Endothelial cell of umbilical vein (primary cell): Measurements from ENCODE around the gene GCLC. TPM values are rescaled to one million over a fixed set of nuclear protein-coding genes. Genes with fewer than 3 reads are reported as not detected.

Source experiments
- BruUV-seq: library from RNA; stranded (reverse); fragments of 400-500 nt; replicated peaks from 2 replicates; lab custom pipeline; 2021; lab: Mats Ljungman, UMichigan
- CTCF ChIA-PET: fragments of 300-600, 350-600 bp; sonication (Branson Sonifier 250); formaldehyde crosslinking; loops from one replicate; lab custom pipeline; 2021; ENCODE audit warnings: antibody characterized with exemption, inconsistent platforms; lab: Charles Lee
- POLR2A ChIA-PET: fragments of 300-600, 350-600 bp; sonication (Branson Sonifier 250); formaldehyde crosslinking; loops from one replicate; lab custom pipeline; 2021; ENCODE audit warnings: antibody characterized with exemption, inconsistent platforms; lab: Charles Lee
- DNase-seq: peaks from one replicate; pipeline ENCODE4 v3.0.0-alpha.2; 2011; ENCODE audit warnings: low read depth, low spot score
- FAIRE-seq: peaks from 2 replicates; lab custom pipeline; 2011; peaks lifted over from hg19 to GRCh38; lab: Jason Lieb, UNC
- H2AFZ ChIP-seq: 2 replicates; pipeline ENCODE4 v1.6.0; 2012; ENCODE audit warnings: low read depth, low read length, control low read depth, inconsistent platforms
- H3K27ac ChIP-seq: 2 replicates; pipeline ENCODE4 v1.5.1; 2011; ENCODE audit warnings: low read depth, mild to moderate bottlenecking, control low read depth, low read length, moderate library complexity; ENCODE audit not compliant: insufficient read depth
- H3K27me3 ChIP-seq, 2 experiments: 2 replicates each; pipeline versions ENCODE4 v1.6.0 to v1.6.1; 2011; ENCODE audit warnings: low read length in 2 of 2, mixed read lengths in 1 of 2; ENCODE audit not compliant: control insufficient read depth in 2 of 2, insufficient read depth in 2 of 2
- H3K36me3 ChIP-seq, 2 experiments: 2 replicates in 1 of 2; 3 replicates in 1 of 2; pipeline ENCODE4 v1.5.1; 2011; ENCODE audit warnings: low read length in 2 of 2, mild to moderate bottlenecking in 1 of 2, moderate library complexity in 1 of 2; ENCODE audit not compliant: control insufficient read depth in 2 of 2, insufficient read depth in 2 of 2; ENCODE audit errors: extremely low read depth in 1 of 2
- H3K4me1 ChIP-seq: 3 replicates; pipeline ENCODE4 v1.5.1; 2011; ENCODE audit warnings: mild to moderate bottlenecking, low read length; ENCODE audit not compliant: control insufficient read depth, insufficient read depth; ENCODE audit errors: extremely low read depth
- H3K4me2 ChIP-seq: 2 replicates; pipeline ENCODE4 v1.6.1; 2011; ENCODE audit warnings: low read length, control low read depth, mixed read lengths; ENCODE audit not compliant: insufficient read depth
- H3K4me3 ChIP-seq, 3 experiments: fragments of 200-600 bp in 1 of 3; sonication (generic), shearing (Covaris generic) in 1 of 3; replicated peaks in 1 of 3; 2 replicates each; pipeline ENCODE4 v1.5.1; 2011 to 2016; ENCODE audit warnings: control low read depth in 3 of 3, low read length in 3 of 3, mild to moderate bottlenecking in 2 of 3, inconsistent platforms in 1 of 3, low read depth in 1 of 3, moderate library complexity in 1 of 3; ENCODE audit not compliant: insufficient read depth in 1 of 3
- H3K79me2 ChIP-seq: 2 replicates; pipeline ENCODE4 v1.6.0; 2012; ENCODE audit warnings: low read length, inconsistent platforms; ENCODE audit not compliant: control insufficient read depth, insufficient read depth
- H3K9ac ChIP-seq: replicated peaks from 2 replicates; pipeline ENCODE3; 2011; ENCODE audit warnings: low read length, control low read depth; ENCODE audit not compliant: insufficient read depth; ENCODE audit errors: extremely low read depth
- H3K9me1 ChIP-seq: replicated peaks from 3 replicates; pipeline ENCODE4 v1.6.0; 2011; ENCODE audit warnings: mild to moderate bottlenecking, low read length; ENCODE audit not compliant: control insufficient read depth, insufficient read depth; ENCODE audit errors: extremely low read depth
- H3K9me3 ChIP-seq: replicated peaks from 2 replicates; pipeline ENCODE4 v1.5.1; 2012; ENCODE audit warnings: low read length, inconsistent platforms; ENCODE audit not compliant: control insufficient read depth, insufficient read depth
- H4K20me1 ChIP-seq: replicated peaks from 2 replicates; pipeline ENCODE3; 2011; ENCODE audit warnings: mild to moderate bottlenecking, low read length; ENCODE audit not compliant: control insufficient read depth, insufficient read depth; ENCODE audit errors: extremely low read depth
- CTCF ChIP-seq, 2 donors: IDR thresholded peaks; 1 replicate in 1 of 2; 2 replicates in 1 of 2; pipeline ENCODE4 v1.5.1; 2011; ENCODE audit warnings: low read length in 2 of 2, mild to moderate bottlenecking in 2 of 2, moderate library complexity in 2 of 2, control low read depth in 1 of 2, inconsistent platforms in 1 of 2, low read depth in 1 of 2; ENCODE audit not compliant: insufficient read depth in 1 of 2; ENCODE audit errors: extremely low read depth in 1 of 2
- EZH2 ChIP-seq: IDR thresholded peaks from 2 replicates; pipeline ENCODE4 v1.6.1; 2012; ENCODE audit warnings: borderline replicate concordance, low read depth, mild to moderate bottlenecking, moderate library complexity, low read length, inconsistent platforms; ENCODE audit not compliant: severe bottlenecking
- FOS ChIP-seq: IDR thresholded peaks from 2 replicates; pipeline ENCODE4 v1.6.1; 2011; ENCODE audit warnings: mild to moderate bottlenecking, low read length, moderate library complexity, borderline replicate concordance; ENCODE audit not compliant: insufficient read depth
- GATA2 ChIP-seq: IDR thresholded peaks from 2 replicates; pipeline ENCODE4 v1.7.0; 2011; ENCODE audit warnings: low read depth, mild to moderate bottlenecking, moderate library complexity, mixed read lengths, low read length; ENCODE audit not compliant: insufficient read length, insufficient read depth
- JUN ChIP-seq: IDR thresholded peaks from 2 replicates; pipeline ENCODE4 v1.6.1; 2011; ENCODE audit warnings: borderline replicate concordance, low read depth; ENCODE audit not compliant: insufficient read length, insufficient read depth
- MAX ChIP-seq: IDR thresholded peaks from 2 replicates; pipeline ENCODE4 v1.6.1; 2011; ENCODE audit not compliant: insufficient read depth, insufficient read length
- MYC ChIP-seq: IDR thresholded peaks from one replicate; pipeline ENCODE4 v1.6.1; 2011; ENCODE audit warnings: mild to moderate bottlenecking, low read depth, low read length
- POLR2A ChIP-seq: IDR thresholded peaks from 2 replicates; pipeline ENCODE4 v1.6.1; 2012; ENCODE audit warnings: low read depth, mild to moderate bottlenecking, control low read depth, low read length
- POLR2AphosphoS5 ChIP-seq: IDR thresholded peaks from 2 replicates; pipeline ENCODE4 v1.6.1; 2012; ENCODE audit warnings: low read depth, mild to moderate bottlenecking, control low read depth, low read length, moderate library complexity; ENCODE audit not compliant: insufficient read depth
- dilution Hi-C: fragments of 300-500 bp; cut with MboI; formaldehyde crosslinking; loops from one replicate; pipeline ENCODE4 v1.15.0; 2019; ENCODE audit warnings: low sequenced_read_pairs; ENCODE audit not compliant: extremely low pct_ligation_motif_present
- intact Hi-C: fragments of 100-400 bp; cut with micrococcal nuclease; formaldehyde crosslinking; loops from one replicate; pipeline ENCODE4 v1.10.0; 2022
- polyA plus RNA-seq, 4 experiments: library from polyadenylated mRNA; depleted of rRNA in 3 of 4; stranded (reverse) in 3 of 4; unstranded in 1 of 4; fragments of >200 nt; gene quantifications; 2 replicates each; pipeline versions ENCODE4 v1.2.1 to v1.2.3, GENCODE V29; 2011 to 2012; ENCODE audit warnings: missing spikeins in 1 of 4
- total RNA-seq: library from RNA; stranded (reverse); gene quantifications from 2 replicates; pipeline ENCODE4 v1.2.3, GENCODE V29; 2021

GCLC gene
- total and polyA plus RNA-seq, 2 donors (not counting 3 experiments of a cell fraction or from before 2014, with no cell fraction given) = 7.3 to 22.8 TPM

- H2AFZ ChIP-seq = no peak overlapping the region
- no peak overlapping the region for H3K4me3 ChIP-seq
- no peaks in the 10 kb centered on the region for H4K20me1 ChIP-seq
- H3K36me3 ChIP-seq = peaks cover 0 to 16% of the 10 kb centered on the region in 2 experiments
- dilution Hi-C loops = no loop called here
- BruUV-seq = no TSS peak
- CTCF ChIA-PET = interaction anchor here (1.1 to 3.4 kb wide), 2 partner anchors 8 to 9 kb away, joined by 4 to 15 read pairs; no protein-coding TSS in a partner anchor
- no peaks in the 10 kb centered on the region for H3K4me1 ChIP-seq
- DNase-seq (no peak), FAIRE-seq (no peak)
- no peaks in the 10 kb centered on the region for H3K79me2 ChIP-seq
- no peaks in the 10 kb centered on the region for H3K27me3 ChIP-seq
- intact Hi-C loops = no loop called here
- H3K9me3 ChIP-seq = no peaks in the 10 kb centered on the region
- TF ChIP-seq JUN = no peak
- TF ChIP-seq POLR2AphosphoS5 = no peak
- TF ChIP-seq CTCF (IDR thresholded peaks at IDR 0.05; ENCODE audit: extremely low read depth in 1 of 2, insufficient read depth in 1 of 2, low read depth in 1 of 2, low read length in 2 of 2) = no peak
- no peak for TF ChIP-seq FOS
- no peak for TF ChIP-seq GATA2
- no peak for TF ChIP-seq EZH2
- no peak for TF ChIP-seq MAX
- TF ChIP-seq POLR2A = no peak
- no peak for TF ChIP-seq MYC
- no peak overlapping the region for H3K4me2 ChIP-seq
- POLR2A ChIA-PET = interaction anchor here (1.1 kb wide), 1 partner anchor 44 kb away, joined by 3 read pairs; the partner anchor contains the start of gene GCLC
- no peak overlapping the region for H3K27ac ChIP-seq
- H3K9me1 ChIP-seq = no peaks in the 10 kb centered on the region
- no peak overlapping the region for H3K9ac ChIP-seq
Observed at GRCh38 chr6:53501432-53501831, 43.5 kb downstream of the GCLC start.
